Astrocyte of the spinal cord (primary cell): ENCODE measurements around the gene PRDM10.

ENCODE experiments used
- DNase-seq: peaks from one replicate; pipeline ENCODE4 v3.0.0; 2011; ENCODE audit warnings: low read depth, low spot score
- H3K4me3 ChIP-seq: 2 replicates; pipeline ENCODE4 v1.5.1; 2011; ENCODE audit warnings: low read depth, mild to moderate bottlenecking, low read length, moderate library complexity
- in situ Hi-C: cut with HindIII; loops from 2 replicates; pipeline ENCODE4 v1.10.0; 2017; ENCODE audit warnings: low sequenced_read_pairs
- TF ChIP-seq, protein P1 (sequence below): IDR thresholded peaks from 2 replicates; pipeline ENCODE4 v1.5.1; 2012; ENCODE audit warnings: low read depth, mild to moderate bottlenecking, low read length, inconsistent platforms

PRDM10 gene

DNA sequence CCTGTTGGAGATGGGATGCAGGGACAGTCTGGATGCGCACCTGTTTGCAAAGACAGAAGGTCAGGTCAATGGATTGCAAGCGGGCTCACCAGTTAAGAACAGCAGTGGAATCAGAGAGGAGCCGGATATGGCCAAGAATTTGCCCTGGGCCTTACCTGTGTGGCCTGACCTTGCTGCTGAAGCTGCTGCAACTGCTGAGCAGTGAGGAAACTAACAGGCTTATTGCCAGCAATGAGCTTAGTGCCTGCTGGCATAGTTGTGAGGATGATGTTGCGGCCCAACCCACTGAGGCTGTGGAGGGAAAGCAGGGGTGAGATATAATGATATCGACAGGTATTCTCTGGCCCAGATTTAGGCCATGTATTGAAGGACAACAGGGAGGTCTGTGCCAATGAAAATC lies 137.8 kb downstream of the PRDM10 start:
- TF ChIP-seq, protein P1, sequence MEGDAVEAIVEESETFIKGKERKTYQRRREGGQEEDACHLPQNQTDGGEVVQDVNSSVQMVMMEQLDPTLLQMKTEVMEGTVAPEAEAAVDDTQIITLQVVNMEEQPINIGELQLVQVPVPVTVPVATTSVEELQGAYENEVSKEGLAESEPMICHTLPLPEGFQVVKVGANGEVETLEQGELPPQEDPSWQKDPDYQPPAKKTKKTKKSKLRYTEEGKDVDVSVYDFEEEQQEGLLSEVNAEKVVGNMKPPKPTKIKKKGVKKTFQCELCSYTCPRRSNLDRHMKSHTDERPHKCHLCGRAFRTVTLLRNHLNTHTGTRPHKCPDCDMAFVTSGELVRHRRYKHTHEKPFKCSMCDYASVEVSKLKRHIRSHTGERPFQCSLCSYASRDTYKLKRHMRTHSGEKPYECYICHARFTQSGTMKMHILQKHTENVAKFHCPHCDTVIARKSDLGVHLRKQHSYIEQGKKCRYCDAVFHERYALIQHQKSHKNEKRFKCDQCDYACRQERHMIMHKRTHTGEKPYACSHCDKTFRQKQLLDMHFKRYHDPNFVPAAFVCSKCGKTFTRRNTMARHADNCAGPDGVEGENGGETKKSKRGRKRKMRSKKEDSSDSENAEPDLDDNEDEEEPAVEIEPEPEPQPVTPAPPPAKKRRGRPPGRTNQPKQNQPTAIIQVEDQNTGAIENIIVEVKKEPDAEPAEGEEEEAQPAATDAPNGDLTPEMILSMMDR = no peak
- H3K4me3 ChIP-seq = no peak overlapping the region
- no peak for DNase-seq
- in situ Hi-C loops = no loop called here

DNA sequence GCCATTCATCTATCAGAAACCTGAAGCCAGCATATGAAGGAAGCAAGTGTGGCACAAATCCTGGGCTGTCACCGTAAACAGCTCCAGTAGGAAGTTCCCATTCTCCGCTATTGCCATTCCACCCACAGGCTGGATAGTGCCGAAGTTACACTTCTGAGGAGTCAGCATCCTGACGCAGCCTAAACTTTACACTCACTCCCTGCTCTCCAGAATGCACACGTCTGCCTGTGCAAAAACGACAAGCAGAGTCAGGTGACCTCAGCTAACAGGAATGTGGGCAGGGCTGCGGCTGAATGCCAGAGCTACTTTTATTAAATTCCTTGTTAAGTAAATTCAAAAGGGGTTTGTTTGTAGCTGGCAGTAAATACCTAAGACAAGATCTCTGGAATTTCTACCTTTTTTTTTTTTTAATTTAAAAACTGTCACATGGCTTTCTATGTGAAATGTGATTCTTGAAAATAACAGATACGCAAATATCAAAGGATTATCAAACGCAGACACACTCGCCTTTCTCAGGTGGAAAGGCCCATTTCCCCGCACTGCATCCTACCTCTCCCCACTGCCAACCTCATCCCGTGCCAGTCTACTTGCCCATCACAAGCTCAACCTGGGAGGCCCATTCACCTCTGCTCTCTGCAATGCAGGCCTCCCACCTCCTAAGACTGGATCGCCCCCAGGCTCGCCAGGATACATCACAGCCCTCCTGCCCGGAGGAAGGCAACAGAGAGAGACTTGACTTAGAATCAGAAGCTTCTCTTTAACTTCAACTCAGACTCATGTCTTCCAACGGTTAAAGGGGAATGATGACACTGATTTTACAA lies 140.7 kb downstream of the PRDM10 start:
- peak; percentile 88 for DNase-seq
- TF ChIP-seq, protein P1 = no peak
- no peak overlapping the region for H3K4me3 ChIP-seq
- in situ Hi-C loops = no loop called here

DNA sequence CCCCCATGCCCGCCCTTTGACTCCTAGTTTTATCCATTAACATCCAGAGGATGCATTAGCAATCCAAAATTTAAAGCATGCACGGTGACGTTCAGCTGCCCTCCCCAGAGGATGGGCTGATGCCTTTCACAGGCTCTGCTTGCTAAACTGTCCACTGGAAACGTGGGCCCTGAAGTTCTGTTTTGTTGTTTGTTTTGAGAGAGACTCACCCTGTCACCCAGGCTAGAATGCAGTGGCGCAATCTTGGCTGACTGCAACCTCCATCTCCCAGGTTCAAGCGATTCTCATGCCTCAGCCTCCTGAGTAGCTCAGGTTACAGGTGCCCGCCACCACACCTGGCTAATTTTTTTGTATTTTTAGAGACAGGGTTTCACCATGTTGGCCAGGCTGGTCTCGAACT lies 146.6 kb downstream of the PRDM10 start:
- no peak for DNase-seq
- TF ChIP-seq, protein P1 = no peak
- in situ Hi-C loops = no loop called here

DNA sequence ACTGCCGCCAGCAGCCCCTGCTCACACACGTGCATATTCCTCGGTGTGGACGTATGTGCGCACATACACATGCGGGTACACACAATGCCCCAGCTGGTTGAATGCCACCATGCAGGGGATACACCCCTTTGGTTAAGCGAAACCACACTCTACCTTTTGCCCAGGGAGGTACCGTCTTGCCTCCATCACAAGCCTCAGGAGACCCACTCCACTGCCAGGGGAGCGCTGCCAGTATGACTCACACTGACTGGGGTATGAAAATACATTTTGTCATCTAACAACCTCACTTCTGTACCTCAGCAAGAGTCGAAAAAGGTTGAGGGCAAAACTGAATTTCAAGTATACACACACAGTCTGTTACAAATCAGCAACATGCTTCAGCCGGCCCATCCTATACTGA lies 147.5 kb downstream of the PRDM10 start:
- in situ Hi-C loops = no loop called here
- DNase-seq = no peak
- no peak overlapping the region for H3K4me3 ChIP-seq
- TF ChIP-seq, protein P1 = no peak

More for the DNA sequence above, 146.6 kb downstream of the PRDM10 start:
- H3K4me3 ChIP-seq = no peak overlapping the region

DNA sequence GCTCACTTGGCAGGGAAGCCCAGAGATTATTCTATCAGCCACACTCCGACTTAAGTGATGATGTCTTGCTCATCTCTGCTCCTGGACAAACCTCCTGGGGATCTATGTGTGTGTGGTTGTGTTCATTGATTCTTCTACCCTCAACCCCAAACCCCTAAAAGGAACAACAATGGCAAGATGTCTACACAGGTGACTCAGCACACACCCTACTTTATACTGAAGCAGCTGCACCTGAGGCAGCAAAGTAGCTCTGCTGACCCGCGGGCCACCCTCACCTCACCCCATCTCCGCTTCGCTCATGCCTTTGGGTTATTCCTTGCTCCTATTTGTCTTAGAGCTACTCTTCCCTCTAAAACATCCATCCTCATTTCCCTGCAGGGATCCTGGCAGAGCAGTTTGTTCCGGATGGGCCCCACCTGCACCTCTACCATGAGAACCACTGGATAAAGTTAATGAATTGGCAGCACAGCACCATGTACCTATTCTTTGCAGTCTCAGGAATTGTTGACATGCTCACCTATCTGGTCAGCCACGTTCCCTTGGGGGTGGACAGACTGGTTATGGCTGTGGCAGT lies 148.3 kb downstream of the PRDM10 start:
- in situ Hi-C loops = no loop called here
- H3K4me3 ChIP-seq = no peak overlapping the region
- TF ChIP-seq, protein P1 = no peak
- DNase-seq = no peak

DNA sequence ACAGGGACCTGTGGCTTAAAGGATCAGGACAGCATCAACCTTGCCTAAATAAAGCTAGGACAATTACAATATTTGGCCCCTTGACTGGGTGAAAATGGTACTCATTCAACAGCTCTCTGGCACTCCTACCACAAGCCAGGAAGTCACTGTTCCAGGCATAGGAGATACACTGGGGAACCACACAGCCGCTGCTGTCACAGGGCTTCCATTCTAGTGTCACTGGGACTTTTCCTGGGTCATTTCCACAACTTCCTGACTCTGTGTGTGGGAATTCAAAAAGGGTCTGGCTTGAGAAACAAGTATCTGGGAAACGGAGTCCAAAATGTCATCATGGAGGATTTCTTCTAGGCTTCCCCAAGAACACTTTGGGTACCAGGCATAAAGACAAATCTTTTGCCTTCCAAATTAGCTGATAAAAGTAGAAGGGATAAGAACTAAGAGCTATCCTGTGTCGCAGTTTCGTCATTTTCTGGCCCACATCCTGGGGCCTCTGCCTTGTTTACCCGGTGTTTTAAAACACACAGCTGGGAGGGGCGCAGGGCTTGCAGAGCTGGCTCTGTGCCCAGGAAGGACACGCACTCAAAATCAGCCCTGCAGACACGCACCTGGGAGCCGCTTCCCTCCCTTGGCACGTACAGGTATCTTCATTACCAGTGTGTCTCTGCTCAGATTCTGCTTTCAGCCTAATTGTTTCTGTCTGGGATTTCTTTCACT lies 149.0 kb downstream of the PRDM10 start:
- TF ChIP-seq, protein P1 = no peak
- H3K4me3 ChIP-seq = no peak overlapping the region
- in situ Hi-C loops = no loop called here
- DNase-seq = no peak
